Effector memory CD4-positive, alpha-beta T cell (primary cell): ENCODE measurements around the gene ACO1.

ENCODE experiments used
- DNase-seq, 3 donors: peaks; one replicate each; pipeline ENCODE4 v3.0.0-alpha.2; 2020
- H3K27ac ChIP-seq: 2 replicates; pipeline ENCODE4 v1.7.0; 2013; ENCODE audit warnings: mild to moderate bottlenecking, low read length, moderate library complexity; ENCODE audit not compliant: insufficient read depth, poor library complexity, severe bottlenecking
- H3K27me3 ChIP-seq: replicated peaks from 2 replicates; pipeline ENCODE4 v1.7.0; 2013; ENCODE audit warnings: mild to moderate bottlenecking, low read length; ENCODE audit not compliant: insufficient read depth, control insufficient read depth, poor library complexity, severe bottlenecking
- H3K36me3 ChIP-seq: 2 replicates; pipeline ENCODE4 v1.7.0; 2013; ENCODE audit warnings: mild to moderate bottlenecking, low read length, moderate library complexity; ENCODE audit not compliant: control insufficient read depth, insufficient read depth
- H3K4me1 ChIP-seq: 2 replicates; pipeline ENCODE4 v1.7.0; 2013; ENCODE audit warnings: low read length, mild to moderate bottlenecking; ENCODE audit not compliant: control insufficient read depth, insufficient read depth, poor library complexity, severe bottlenecking
- H3K4me3 ChIP-seq: 2 replicates; pipeline ENCODE4 v1.7.0; 2013; ENCODE audit warnings: low read length, low read depth, mild to moderate bottlenecking; ENCODE audit not compliant: insufficient read depth, poor library complexity, severe bottlenecking
- H3K9me3 ChIP-seq: 2 replicates; pipeline ENCODE4 v1.7.0; 2013; ENCODE audit warnings: mild to moderate bottlenecking, low read length, moderate library complexity; ENCODE audit not compliant: control insufficient read depth

The ACO1 gene

GRCh38 chr9:32431196-32431595 lies 46.8 kb downstream of the ACO1 start:
- peaks cover 15% of the 10 kb centered on the region for H3K36me3 ChIP-seq
- no peak for DNase-seq
- H3K4me1 ChIP-seq: no peaks in the 10 kb centered on the region
- H3K9me3 ChIP-seq: no peaks in the 10 kb centered on the region
- H3K27ac ChIP-seq: no peak overlapping the region
- H3K4me3 ChIP-seq: no peak overlapping the region
- H3K27me3 ChIP-seq: no peaks in the 10 kb centered on the region

GRCh38 chr9:32431940-32432555 lies 47.6 kb downstream of the ACO1 start:
- H3K4me1 ChIP-seq: no peaks in the 10 kb centered on the region
- no peak overlapping the region for H3K27ac ChIP-seq
- H3K27me3 ChIP-seq: no peaks in the 10 kb centered on the region
- peak in 2 of 3 donors; percentile 6 for DNase-seq
- peaks cover 24% of the 10 kb centered on the region for H3K36me3 ChIP-seq
- no peaks in the 10 kb centered on the region for H3K9me3 ChIP-seq
- no peak overlapping the region for H3K4me3 ChIP-seq

DNA sequence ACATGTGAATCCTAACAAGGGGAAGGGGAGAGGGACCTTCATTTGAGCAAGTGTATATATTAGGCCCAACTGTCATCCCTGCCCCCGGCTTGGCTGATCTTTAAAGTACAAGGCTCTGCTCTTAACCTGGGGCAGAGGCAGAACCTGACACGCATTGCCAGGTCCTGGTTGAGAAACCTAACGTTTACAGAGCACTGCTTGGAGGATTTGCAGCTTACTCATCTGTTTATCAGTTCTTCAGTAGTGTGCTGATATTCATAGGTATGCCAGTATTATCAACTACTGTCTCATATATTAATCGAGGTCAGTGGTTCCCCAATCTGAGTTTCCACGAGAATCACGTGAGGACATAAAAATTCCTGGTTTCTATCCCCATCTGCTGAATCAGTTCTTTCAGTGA lies 50.4 kb downstream of the ACO1 start:
- Histone ChIP-seq H3K4me3 (no peak overlapping the region), H3K4me1 (no peaks in the 10 kb centered on the region), H3K36me3 (peaks cover 28% of the 10 kb centered on the region), H3K9me3 (no peaks in the 10 kb centered on the region), H3K27me3 (no peaks in the 10 kb centered on the region), H3K27ac (no peak overlapping the region)
- no peak for DNase-seq

DNA sequence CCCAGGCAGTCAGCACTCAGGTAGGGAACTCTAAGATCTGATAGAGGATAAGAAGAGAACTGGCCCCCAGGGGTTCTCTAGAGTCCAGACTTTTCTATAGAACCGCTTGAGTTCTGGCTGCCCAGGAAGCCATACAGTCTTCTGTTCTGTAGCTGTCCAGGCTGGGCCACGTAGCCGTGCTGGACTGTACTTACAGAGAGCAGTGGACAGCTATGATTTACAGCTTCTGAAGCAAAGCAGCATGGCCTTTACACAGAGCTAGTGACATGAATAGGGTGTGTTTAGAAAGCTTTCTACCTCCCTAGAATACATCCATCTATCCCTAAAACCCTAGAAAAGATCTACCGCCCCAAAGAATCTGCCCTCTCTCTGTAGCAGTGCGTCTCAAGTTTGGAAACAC lies 57.2 kb downstream of the ACO1 start:
- Histone ChIP-seq H3K4me3 (no peak overlapping the region), H3K36me3 (peaks cover 23% of the 10 kb centered on the region), H3K4me1 (no peaks in the 10 kb centered on the region), H3K27me3 (no peaks in the 10 kb centered on the region), H3K27ac (no peak overlapping the region), H3K9me3 (no peaks in the 10 kb centered on the region)
- no peak for DNase-seq

GRCh38 chr9:32442433-32442832 lies 58.0 kb downstream of the ACO1 start:
- Histone ChIP-seq H3K27me3 (no peaks in the 10 kb centered on the region), H3K36me3 (peaks cover 18% of the 10 kb centered on the region), H3K4me3 (no peak overlapping the region), H3K9me3 (no peaks in the 10 kb centered on the region), H3K27ac (no peak overlapping the region), H3K4me1 (no peaks in the 10 kb centered on the region)
- no peak for DNase-seq

GRCh38 chr9:32449969-32450368 lies 65.5 kb downstream of the ACO1 start:
- Histone ChIP-seq H3K27ac (no peak overlapping the region), H3K9me3 (no peaks in the 10 kb centered on the region), H3K4me1 (no peaks in the 10 kb centered on the region), H3K36me3 (peaks cover 61% of the 10 kb centered on the region), H3K4me3 (no peak overlapping the region), H3K27me3 (no peaks in the 10 kb centered on the region)
- no peak for DNase-seq

DNA sequence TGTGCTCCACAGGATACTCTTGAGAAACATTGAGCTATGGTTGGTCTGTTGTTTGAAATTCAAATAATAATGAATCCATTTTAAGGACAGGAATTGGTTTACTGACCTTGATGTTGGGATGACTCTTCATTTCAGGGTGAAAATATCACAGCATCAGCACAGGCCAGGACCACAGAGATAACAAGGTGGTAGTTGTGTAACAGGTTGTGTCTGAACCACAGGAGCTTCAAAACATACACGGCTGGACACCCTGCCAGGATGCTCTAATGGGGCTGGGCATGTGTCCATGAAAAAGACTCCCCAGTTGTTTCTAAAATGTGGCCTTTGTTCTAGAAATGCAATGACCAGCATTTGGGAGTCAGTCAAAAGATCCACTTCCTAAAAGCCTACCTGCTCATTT lies 69.8 kb downstream of the ACO1 start:
- no peak for DNase-seq
- Histone ChIP-seq H3K27ac (no peak overlapping the region), H3K27me3 (no peaks in the 10 kb centered on the region), H3K4me3 (no peak overlapping the region), H3K4me1 (no peaks in the 10 kb centered on the region), H3K36me3 (peaks cover 60% of the 10 kb centered on the region), H3K9me3 (no peaks in the 10 kb centered on the region)

- no peaks in the 10 kb centered on the region for H3K9me3 ChIP-seq
- H3K27me3 ChIP-seq: no peaks in the 10 kb centered on the region
- no peak overlapping the region for H3K27ac ChIP-seq
- no peak overlapping the region for H3K4me3 ChIP-seq
- DNase-seq: no peak
- H3K36me3 ChIP-seq: peaks cover 50% of the 10 kb centered on the region
- H3K4me1 ChIP-seq: no peaks in the 10 kb centered on the region
Observed at GRCh38 chr9:32455738-32456137, 71.3 kb downstream of the ACO1 start.

DNA sequence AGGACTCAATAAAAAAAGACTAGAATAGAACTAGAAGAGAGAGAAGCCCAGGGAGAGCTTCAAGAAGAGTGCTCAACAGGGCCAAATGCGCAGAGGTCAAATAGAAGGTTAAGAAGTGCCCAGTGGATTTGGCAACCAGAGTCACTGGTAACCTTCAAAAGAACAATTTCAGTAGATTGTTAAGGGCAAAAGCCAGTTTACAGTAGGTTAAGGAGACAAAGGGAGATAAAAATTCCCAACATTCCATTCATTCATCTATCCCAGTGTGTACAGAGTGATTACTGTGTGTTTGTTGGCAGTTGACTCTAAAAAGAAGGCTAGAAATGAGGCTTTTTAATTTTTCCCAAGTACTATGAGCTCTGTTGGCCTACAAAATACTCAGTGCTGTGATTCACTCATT lies 72.1 kb downstream of the ACO1 start:
- no peak overlapping the region for H3K4me3 ChIP-seq
- peaks cover 43% of the 10 kb centered on the region for H3K36me3 ChIP-seq
- DNase-seq: no peak

GRCh38 chr9:32463500-32464293 lies 79.3 kb downstream of the ACO1 start:
- Histone ChIP-seq H3K36me3 (peaks cover 42% of the 10 kb centered on the region), H3K4me1 (no peaks in the 10 kb centered on the region)
- no peak for DNase-seq

More for the DNA sequence above, 72.1 kb downstream of the ACO1 start:
- Histone ChIP-seq H3K9me3 (no peaks in the 10 kb centered on the region), H3K27me3 (no peaks in the 10 kb centered on the region), H3K27ac (no peak overlapping the region), H3K4me1 (no peaks in the 10 kb centered on the region)

More at GRCh38 chr9:32463500-32464293, 79.3 kb downstream of the ACO1 start:
- H3K27ac ChIP-seq: no peak overlapping the region
- H3K27me3 ChIP-seq: no peaks in the 10 kb centered on the region
- H3K4me3 ChIP-seq: no peak overlapping the region
- no peaks in the 10 kb centered on the region for H3K9me3 ChIP-seq
